Measurements from ENCODE around the gene G6PD.
A peak's percentile ranks its signal among the peaks of the same experiment; 100 is the strongest.
"Not testable (repeated sequence)": the region's sequence is repeated elsewhere in the genome, so short reads cannot be mapped to it uniquely, and the experiment has no call there.

G6PD gene

DNA sequence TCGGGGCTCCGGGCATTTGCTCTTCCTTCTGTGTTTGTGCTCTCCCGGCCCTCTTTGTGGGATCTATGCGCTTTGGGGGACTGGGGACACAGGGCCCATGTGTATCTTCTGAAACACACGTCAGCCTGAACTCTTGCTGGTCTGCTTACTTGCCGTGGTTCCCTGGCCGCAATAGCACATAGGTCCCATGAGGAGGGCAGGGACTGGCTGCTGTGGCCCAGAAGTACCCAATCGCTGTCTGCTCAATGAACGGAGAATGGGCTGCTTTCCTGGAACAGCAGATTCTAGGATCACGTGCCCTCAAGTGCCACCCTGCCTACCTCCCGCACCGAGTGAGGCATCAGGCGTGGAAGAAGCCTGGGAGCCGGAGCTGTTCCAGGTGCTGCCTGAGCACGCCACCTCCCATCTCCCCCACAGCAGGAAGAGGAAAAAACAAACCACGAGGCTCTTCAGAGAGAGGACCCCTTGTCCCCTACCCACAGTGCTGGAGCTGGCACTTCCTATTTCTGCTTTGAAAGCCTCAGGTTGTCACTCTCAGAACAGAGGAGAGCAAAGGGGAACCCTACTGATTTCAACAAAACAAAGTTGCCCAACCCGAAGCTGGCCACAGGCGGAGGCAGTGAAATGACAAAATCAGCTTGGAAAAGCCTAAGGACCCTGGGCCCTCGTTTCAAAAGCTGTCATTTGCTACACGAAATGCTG lies 3.8 kb downstream of the G6PD start:
- DNase-seq (ENCODE audit: low spot score) = no peak

DNA sequence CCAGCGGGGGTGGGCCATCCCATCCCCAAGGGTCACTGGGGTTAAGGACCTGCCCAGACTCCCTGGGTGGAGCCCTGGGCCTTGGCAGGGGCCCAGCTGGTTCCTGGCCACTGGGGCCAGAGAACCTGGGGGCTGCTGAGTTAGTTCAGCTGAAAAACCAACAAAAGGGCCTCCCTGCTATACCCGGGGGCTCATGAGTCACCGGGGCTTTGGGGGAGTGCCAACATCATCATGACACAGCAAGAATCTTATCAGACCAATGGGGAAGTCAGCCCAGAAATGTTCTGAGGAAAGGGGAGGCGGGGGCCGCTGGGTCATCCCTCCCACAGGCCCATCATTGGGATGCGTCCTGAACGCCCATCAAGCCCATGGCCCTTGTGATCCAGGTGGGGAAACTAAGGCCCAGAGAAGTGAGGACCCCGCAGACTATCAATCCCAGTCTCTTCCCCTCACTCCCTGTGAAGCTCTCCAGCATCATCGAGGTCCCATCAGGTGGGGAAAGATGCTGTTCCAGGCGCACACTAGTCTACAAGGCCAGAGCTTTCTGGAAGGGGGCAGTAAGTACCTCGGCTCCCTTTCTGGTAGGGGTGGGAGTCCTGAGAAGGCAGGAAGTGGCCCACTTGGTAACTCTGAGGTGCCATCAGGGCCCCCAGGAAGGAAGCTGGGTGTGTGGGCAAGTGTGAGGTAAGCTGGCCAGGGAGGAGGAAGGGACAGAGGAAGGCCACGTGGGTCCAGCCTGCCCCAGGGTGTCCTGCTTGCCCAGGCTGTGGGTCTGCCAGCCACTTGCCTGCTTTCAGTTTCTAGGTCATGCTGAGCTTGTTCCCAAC lies 4.5 kb downstream of the G6PD start:
- peak; percentile 50 for DNase-seq (ENCODE audit: low spot score)

DNA sequence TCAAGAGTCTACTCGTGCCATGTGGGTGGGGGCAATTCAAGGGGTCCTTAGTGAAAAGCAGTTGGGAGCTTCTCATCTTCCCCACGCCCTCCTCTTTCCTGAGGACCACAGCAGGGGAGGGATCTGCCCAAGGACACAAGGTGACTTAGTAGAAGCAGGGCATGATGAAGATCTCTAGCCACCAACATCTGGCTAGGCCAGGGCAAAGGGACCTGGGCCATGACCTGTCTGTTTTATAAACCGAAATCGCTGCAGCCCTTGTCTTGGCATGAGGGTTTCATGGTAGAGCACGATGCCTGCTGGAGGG lies 5.1 kb downstream of the G6PD start:
- no peak for DNase-seq (ENCODE audit: low spot score)

DNA sequence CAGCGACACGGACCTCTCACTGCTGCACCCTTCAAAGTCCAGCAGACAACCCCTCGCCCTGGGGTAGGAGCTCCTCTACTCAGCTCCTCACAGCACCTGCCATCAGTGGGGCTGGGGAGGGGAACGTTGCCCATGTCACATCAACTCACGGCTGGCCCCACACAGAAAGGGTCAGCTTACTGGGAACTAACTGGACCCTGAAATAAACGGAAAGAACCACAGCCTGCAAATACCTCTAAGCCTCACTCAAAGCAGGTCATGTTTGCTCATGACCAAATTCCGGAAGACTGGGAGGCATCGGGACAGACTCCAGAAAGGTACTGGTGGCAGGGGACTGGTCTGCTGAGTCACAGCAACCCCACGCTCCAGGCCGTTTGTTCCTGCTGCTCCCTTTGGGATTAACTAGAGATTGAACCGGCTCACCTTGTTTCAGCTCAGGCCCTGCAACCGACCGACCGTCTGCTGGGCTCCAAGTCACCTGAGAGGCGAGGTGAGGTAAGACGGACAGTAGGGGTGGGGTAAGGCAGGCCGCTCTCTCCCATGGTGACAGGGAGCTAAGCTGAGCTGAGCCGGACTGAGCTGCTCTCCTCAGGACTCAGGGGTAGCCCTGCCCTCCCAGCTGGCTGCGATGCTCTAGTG lies 5.6 kb downstream of the G6PD start:
- no peak for DNase-seq (ENCODE audit: low spot score)

DNA sequence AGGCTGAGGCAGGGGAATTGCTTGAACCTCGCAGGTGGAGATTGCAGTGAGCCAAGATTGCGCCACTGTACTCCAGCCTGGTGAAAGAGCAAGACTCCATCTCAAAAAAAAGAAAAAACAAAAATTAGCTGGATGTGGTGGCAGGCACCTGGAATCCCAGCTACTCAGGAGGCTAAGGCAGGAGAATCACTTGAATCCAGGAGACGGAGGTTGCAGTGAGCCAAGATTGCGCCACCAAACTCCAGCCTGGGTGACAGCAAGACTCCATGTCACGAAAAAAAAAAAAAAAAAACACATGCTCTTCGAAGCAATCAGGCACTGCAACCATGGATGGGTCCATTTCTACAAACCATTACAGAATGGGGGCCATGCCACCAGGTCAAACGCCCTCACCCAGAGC lies 6.3 kb downstream of the G6PD start:
- not testable (repeated sequence) for DNase-seq (ENCODE audit: low spot score)

DNA sequence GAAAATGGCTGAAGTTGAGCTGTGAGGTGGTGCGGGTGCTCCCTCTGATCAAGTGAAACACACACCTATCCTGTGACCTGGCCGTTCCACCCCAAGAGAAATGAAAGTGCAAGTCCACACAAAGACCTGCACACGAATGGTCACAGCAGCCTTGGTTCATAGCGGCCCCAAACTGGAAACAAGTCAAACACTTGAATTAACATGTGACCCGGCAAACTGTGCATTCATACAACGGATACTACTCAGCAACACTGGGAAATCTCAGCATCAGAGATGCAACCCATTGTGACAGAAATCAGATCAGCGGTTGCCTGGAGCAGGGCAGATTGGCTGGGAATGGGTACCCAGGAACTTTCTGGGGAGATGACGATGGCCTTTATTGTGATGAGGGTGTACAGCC lies 7.6 kb downstream of the G6PD start:
- no peak for DNase-seq (ENCODE audit: low spot score)

DNA sequence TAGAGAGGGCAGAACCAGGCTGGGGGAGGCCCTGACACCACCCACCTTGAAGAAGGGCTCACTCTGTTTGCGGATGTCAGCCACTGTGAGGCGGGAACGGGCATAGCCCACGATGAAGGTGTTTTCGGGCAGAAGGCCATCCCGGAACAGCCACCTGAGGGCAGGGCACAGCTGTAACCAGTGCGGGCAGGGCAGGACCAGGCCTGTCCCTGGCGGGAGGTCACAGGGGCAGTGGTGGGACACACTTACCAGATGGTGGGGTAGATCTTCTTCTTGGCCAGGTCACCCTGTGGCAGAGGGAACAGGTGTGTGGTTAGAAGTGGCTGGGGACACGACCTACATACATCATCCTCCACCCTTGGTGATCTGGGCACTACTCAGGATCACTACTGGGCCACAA lies 10.8 kb downstream of the G6PD start:
- no peak for DNase-seq (ENCODE audit: low spot score)

DNA sequence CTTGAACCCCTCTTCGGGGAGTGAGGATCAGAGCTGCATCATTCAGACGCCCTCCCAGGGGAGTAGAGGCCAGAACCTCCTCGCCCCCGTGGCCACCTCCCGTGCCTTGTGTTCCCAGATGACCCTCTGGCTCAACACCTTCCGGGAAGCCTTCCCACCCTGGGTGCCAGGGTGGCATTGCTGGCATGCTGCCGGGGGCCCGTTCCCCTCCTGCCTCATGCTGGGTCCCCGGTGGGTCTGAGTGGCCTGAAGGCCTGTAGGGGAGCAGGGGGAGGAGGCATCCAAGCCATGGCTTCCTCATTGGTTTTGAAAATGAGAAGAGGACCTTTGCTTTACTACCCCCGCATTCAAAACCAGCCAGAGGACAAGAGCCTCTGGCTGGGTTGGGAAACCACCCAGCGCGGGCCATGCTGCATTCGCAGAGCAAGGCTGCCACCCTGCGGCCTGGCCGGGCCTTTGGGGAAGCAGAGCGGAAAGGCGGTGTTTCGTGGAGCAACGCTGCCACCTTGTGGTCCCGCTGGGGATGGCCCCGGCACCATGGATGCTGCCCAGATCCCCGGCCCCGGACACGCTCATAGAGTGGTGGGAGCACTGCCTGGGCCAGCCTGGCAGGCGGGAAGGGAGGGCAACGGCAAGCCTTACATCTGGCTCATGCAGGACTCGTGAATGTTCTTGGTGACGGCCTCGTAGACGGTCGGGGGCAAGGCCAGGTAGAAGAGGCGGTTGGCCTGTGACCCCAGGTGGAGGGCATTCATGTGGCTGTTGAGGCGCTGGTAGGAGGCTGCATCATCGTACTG lies 11.9 kb downstream of the G6PD start:
- peak; percentile 87 for DNase-seq (ENCODE audit: low spot score)

DNA sequence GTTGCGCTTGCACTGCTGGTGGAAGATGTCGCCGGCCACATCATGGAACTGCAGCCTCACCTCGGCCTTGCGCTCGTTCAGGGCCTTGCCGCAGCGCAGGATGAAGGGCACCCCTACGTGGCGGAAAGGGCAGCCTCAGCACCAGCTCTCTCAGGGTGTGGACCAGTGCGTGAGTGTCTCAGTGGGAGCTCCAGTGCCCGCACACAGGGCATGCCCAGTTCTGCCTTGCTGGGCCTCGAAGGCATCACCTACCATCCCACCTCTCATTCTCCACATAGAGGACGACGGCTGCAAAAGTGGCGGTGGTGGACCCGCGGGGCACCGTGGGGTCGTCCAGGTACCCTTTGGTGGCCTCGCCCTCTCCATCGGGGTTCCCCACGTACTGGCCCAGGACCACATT lies 14.0 kb downstream of the G6PD start:
- no peak for DNase-seq (ENCODE audit: low spot score)

DNA sequence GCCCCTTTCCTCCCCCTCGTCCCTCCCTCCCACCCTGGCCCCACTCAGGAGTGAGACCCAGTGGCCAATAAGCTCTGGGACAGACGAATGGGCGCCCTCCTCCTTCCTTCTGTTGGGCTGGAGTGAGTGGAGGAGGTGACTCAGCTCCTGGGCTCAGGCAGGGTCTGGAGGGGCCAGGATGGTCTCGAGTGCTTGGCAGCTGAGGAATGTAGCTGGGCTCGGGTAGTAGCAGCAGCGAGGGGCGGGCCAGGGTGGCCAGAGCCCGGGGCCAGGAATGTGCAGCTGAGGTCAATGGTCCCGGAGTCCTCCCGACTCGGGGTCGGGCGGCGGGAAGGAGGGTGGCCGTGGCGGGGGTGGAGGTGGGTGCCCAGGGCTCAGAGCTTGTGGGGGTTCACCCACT lies 15.0 kb downstream of the G6PD start:
- DNase-seq (ENCODE audit: low spot score) = no peak

DNA sequence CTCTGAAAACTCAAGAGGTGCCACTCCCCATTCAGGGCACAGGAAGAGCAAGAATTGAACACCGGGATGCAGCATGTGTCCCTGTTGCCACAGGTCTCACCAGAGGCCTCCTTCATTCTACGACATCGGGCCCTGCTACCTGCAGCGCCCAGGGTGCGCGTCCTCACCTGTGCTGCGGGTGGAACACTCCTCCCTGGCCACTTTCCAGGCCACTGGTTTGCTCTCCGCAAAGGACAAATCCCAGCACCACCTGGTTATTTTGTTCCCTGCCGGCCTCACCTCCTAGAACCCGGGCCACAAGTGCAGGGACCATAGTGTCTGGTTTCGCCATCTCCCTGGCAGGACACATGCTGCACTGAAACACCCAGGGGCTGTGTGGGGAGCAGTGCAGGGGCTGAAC lies 16.4 kb downstream of the G6PD start:
- no peak for DNase-seq (ENCODE audit: low spot score)

DNA sequence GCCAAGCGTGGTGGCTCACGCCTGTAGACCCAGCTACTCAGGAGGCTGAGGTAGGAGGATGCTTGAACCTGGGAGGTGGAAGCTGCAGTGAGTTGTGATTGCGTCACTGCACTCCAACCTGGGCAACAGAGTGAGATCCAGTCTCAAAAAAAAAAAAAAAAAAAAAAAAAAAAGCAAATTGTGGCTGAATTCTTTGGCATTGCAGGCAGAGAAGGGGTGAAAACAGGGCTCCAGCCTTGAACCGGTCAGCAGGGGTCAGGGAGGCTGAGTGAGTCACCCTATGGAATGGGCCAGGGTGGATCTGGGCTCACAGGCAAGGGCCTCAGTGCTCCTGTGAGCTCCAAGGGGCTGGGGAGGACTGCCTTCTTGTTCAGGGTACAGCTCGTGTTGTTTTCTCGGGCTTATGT lies 17.4 kb downstream of the G6PD start:
- DNase-seq (ENCODE audit: low spot score) = no peak

DNA sequence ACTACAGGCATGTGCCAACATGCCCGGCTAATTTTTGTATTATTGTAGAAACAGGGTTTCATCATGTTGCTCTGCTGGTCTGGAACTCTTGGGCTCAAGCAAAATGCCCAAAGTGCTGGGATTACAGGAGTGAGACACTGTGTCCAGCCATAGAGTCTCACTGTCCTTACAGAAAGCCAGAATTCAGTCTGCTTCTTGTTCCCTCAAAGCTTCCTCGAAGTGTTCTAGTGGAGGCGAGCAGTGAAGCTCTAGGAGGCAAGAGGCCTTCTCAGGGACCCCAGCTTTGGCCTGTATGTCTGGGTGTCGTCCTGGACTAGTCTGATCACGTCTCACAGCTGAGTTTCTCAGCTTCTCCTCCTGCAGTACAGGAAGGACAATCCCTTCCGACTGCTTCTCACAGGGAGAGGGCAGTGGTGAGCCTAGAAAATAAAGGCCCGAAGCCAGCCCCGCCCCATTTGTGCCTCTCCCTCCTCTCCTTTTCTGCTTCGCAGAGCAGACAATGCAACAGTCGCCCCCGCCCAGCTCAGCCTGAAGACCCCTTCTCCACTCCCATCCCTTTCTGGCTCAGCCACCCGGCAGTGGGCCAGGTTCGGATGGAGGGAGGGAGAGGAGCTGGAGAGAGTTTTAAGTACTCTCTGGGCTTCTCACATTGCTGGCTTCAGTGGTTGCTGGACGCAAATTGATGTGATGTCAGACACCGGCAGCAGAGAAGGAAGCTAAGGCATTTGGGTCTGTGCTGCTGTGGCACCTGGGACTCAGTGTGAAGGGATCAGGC lies 19.6 kb downstream of the G6PD start:
- DNase-seq (ENCODE audit: low spot score) = peak; percentile 82

DNA sequence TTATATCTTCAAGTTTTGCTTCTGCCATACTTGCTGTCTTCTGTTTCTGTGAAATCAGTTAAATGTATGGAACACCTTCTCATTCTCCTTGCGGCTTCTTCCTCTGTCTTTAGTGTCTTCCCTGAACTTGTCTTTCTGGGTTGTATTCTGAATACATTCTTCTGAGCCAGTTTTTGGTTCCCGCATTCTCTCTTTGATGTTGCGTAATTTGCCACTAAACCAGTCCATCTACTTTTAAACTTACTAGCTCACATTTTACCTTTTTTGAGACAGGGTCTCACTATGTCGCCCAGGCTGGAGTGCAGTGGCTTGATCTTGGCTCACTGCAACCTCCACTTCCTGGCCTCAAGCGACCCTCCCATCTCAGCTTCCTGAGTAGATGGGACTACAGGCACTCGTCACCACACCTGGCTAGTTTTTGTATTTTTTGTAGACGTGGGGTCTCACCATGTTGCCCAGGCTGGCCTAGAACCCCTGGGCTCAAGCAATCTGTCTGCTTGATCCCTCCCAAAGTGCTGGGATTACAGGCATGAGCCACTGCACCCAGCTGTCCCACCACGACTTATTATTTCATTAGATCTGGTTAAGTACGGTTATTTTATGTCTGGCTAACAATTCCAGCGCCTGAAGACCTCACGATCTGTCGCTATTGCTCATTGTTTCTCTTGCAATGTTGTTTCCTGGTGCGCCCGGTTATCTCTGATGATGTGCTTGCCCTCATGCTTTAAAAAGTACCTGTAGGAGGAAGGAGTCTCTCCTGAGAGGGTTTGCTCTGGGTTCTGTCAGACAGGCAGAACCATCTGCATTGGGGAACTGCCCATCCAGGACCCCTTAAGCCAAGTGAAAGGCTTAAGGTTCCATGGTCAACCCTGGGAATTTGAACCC lies 20.8 kb downstream of the G6PD start:
- DNase-seq (ENCODE audit: low spot score) = no peak

DNA sequence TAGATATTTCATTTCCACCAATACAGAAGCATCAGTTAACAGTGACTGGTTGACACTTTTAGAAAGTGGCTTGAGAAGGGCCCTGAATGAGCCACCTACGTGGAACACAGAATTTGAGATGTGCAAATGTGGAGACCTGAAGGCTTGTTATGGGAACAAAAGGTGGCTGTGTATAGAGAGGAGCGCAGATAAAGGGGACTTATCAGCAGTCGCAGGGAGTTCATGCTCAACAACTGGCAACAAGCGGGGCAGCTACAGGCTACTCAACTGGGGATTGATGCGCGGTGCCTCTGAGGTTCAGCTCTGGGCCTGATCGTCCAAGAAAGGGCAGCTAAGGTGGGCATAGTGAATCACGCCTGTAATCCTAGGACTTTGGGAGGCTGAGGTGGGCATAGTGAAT lies 27.3 kb downstream of the G6PD start:
- no peak for DNase-seq (ENCODE audit: low spot score)

DNA sequence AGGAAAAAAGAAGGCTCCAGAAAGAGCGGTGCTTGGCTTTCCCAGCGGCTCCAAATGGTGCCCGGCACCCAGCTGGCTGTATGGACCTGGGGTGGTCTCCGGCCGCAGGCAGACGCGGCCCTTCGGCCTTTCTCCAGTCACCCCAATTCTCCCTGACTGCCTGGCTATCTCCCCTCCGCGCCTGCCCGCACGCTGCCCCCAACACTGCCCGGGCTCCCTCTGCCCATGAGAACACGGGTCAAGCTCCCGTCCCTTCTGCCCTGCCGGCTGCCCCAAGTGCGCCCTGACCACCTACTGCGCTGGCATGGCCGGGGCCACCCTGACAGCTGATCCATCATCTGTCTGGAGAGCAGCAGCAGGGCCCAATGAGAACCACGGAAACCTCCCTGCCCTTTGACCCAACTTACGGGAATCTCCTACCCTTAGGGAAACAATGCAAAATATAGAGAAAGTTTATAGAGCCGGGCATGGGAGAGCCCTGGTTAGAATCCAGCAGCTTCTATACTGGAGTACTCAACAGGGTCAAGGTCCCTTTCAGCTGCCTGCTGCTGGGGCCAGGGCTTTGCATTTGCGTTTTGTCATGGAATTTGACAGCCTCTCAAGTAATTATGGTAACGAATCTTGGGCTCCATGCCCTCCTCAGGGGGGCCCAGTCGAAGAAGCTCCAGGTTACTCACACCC lies 29.4 kb downstream of the G6PD start:
- no peak for DNase-seq (ENCODE audit: low spot score)

DNA sequence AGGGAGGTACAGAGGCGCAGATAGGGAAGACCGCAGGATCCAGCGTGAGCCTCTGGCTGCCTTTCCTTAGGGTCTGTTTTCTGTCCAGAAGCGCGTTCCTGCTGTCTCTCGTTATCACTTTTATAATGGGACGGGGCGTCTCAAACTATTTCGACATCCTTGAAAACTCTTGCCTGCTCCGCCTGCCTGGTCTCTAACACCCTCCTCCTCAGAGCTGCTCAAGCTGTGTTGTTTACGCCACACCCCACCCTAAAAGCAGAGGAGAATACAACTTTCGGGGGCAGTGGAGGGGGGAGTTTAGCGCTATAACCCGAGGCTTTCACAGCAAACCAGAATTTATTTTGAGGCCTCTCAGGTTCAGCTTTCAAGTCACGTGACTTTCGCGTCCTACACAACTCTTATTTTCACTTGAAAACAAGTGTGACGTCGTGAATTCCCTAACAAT lies 30.0 kb downstream of the G6PD start:
- no peak for DNase-seq (ENCODE audit: low spot score)

DNA sequence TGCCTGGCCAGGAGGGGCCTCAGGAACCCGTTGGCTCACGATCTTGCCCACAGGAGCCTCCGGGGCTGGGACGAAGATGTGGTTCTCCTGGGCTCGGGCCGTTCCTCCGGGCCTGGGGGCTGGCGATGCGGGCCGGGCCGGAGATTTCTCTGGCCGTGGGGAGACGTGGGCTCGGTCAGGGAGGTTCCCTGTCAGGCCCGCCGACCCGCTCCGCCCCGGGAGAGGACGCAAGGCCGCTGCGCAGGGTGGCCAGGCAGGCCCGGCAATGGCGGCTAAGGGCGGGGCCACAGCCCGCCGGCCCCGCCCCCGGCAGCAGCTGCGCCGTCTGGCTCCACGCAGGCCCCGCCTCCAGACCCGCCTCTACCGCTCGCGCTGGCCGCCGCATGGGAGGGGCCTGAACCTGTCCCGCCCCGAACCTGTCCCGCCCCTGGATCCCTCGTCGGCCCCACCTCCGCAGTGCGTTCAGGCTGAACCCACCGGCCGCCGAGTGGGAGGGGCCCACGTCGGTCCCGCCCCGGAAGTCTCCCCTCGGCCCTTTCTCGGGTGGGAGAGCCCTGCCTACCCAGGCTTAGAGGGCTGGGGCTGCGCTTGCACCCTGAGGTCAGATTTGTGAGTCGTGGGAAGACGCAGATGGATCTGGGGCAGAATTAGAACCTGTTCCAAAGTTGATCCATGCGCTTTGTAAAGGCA lies 30.5 kb downstream of the G6PD start, which contains the start of gene FAM3A:
TSS of gene FAM3A (minus strand) at position 267 of the 690 bp plus-strand sequence. CDS start 460 bp downstream, outside the sequence.
- DNase-seq (ENCODE audit: low spot score) = peak; percentile 85
